ENCODE data around the gene TULP4. TPM values are rescaled to one million over a fixed set of nuclear protein-coding genes. Genes with fewer than 3 reads are reported as not detected.

The TULP4 gene
- total and polyA plus RNA-seq, 2 of the 8 experiments (the other 6 are each of a cell fraction or from before 2014, with no cell fraction given), result 7.7 to 51.6 TPM

GRCh38 chr6:158399040-158399700 lies 86.9 kb downstream of the TULP4 start (continued):
- TF ChIP-seq ZNF274 (IDR thresholded peaks at IDR 0.05; ENCODE audit: borderline replicate concordance, extremely low read depth, low read length), result no peak
- TF ChIP-seq ATF3 (IDR thresholded peaks at IDR 0.05; ENCODE audit: insufficient read depth, low read depth, low read length), result no peak
- TF ChIP-seq SAP30 (IDR thresholded peaks at IDR 0.05; ENCODE audit: insufficient read depth, insufficient replicate concordance, low read length), result no peak
- no peak for TF ChIP-seq SP2 (IDR thresholded peaks at IDR 0.05; ENCODE audit: low read length)
- TF ChIP-seq JUND (IDR thresholded peaks at IDR 0.05; ENCODE audit: low read length), result no peak
- TF ChIP-seq E2F6 (IDR thresholded peaks at IDR 0.05), result no peak
- TF ChIP-seq MAX (IDR thresholded peaks at IDR 0.05), result no peak
